Stimulated activated CD4-positive, alpha-beta T cell treated with anti-CD3 and anti-CD28 coated beads, Interleukin-1b, Interleukin-23, amount 100 ng/mL, for 24 hours (primary cell): ENCODE measurements around the gene IFIT5.
"Not testable (repeated sequence)": the region's sequence is repeated elsewhere in the genome, so short reads cannot be mapped to it uniquely, and the experiment has no call there.

Source experiments
- DNase-seq, 4 experiments: peaks; one replicate each; pipeline ENCODE4 v3.0.0-alpha.2; 2020; ENCODE audit warnings: low read depth in 4 of 4, low spot score in 1 of 4

Gene IFIT5, protein sequence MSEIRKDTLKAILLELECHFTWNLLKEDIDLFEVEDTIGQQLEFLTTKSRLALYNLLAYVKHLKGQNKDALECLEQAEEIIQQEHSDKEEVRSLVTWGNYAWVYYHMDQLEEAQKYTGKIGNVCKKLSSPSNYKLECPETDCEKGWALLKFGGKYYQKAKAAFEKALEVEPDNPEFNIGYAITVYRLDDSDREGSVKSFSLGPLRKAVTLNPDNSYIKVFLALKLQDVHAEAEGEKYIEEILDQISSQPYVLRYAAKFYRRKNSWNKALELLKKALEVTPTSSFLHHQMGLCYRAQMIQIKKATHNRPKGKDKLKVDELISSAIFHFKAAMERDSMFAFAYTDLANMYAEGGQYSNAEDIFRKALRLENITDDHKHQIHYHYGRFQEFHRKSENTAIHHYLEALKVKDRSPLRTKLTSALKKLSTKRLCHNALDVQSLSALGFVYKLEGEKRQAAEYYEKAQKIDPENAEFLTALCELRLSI

DNA sequence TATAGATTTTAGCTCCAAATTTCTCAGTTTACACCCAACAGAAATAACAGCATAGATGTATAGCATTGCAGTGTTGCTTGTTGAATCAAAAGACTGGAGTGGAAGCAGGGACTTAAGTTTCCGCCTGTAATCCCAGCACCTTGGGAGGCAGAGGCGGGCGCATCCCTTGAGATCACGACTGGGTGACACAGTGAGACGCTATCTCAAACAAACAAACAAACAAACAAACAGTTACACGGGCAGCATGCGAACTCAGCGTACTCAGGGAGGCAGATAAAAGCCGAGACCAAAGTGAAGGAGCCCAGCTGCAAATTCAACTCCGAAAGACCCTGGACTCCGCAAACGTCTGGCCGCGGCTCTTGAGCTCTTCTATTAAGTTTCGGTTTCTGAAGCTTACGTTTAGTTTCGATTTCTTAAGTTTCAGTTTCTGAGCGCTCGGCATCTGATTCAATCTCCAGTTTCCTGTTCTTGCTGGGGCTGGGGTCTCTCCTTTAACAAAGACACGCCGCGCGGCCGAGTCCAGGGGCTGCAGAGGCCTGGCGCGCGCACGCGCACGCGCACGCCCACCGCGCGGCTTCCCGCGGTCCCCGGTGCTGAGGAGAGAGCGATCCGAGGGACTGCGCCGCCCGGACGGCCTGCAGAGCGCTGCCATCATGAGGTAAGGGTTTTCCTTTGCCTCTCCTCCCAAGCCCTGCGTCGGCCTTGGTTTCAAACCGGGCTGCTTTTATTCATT lies at the start of gene IFIT5:
Gene IFIT5 (plus strand): TSS at position 423 of the 733 bp plus-strand sequence. CDS start 231 bp downstream, at position 654.
- peak; percentile 19 to 42 (median 28) for DNase-seq

DNA sequence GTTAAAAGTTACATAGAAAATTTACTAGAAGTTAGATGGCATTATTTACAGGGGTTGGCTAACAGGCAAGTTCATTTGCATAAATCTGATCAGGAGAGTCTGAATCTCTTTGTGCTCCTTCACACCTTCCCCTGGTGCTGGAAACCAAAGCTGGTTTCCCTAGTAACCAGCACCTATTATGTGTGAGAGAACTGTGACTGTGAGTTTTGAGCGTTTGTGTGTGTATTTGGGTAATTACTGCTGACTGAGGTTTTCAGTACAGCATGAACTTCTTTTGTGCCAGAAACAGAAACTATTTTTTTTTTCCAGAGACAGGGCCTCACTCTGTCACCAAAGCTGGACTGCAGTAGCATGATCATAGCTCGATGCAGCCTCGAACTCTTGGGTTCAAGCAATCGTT lies 46.8 kb upstream of the IFIT5 start:
- DNase-seq, result no peak

DNA sequence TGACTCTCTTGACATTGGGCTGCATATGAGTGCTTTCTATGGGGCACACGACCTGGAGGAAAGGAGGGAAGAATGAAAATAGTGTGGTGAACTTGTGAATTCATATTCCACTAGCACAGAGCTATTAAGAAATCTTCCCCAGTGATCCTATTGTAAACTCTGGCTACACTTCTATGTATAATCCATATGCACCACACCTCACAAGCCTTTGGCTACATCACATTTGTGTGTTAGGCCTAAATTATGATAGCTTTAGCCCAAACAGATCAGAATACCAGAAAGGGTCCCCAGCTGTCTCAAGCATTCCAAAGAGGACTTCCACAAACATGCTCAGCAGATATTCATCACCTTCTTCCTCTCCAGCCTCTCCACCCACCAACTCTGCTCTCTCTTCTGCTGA lies 46.2 kb upstream of the IFIT5 start:
- DNase-seq, result no peak

DNA sequence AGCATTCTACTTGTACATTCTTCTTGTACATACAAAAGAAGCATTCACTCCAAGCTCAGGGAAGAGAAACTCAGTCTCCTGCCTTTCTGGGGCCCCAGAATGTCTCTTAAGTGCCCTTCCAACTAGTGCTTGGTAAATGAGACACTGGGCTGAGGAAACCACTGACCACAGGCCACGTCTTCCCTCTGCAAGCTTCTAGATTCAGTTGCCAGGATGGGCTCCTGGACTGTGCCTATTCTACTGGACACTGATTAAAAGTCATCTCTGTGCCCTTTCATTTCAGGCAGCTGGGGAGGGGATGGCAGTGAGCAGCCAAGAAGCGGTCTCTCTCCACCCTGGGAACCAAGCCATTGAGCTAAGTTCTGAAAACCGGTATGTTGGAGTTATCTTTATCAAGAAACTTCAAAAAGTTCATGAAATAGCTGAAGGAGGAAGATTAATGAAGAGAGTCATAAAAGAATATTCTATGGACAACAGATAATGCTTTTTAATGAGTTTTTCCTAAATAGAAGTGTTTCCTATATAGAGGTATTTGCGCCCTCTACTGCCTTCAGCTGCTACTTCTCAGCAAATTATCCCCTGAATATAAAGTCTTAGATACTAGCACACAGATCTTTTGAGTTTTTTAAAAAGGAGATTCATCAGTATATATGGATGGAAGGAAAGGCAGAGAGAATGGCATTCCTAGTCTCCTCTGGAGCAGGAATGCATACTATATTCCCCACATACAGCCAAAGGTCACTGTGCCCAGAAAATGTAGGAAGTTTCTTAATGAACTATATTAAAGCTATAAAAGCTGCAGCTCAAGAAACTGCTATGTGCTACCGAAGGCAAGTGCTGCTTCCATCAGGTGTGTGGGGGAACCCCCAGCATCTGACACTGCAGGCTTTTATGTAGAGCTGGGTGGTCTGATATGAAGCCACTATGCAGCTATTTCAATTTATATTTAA lies 44.9 kb upstream of the IFIT5 start:
- DNase-seq, result no peak

DNA sequence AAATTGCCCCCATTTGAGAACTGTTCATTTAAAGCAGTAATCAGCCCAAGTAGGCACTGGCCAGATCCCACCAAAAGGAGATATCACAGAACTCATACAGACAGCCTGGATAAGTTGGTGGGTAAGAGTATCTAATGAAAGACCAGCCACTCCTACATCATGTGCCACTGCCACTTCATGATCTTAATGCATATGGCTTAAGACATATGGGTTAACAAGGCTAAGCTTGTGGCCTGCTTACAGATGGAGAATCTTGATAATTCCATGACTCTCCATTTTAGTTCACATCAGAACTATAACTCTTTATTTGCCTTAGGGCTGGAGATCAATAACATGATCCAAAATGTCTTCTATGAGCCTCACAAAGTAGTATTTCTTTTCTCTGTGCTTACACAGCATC lies 43.3 kb upstream of the IFIT5 start:
- DNase-seq, result no peak

DNA sequence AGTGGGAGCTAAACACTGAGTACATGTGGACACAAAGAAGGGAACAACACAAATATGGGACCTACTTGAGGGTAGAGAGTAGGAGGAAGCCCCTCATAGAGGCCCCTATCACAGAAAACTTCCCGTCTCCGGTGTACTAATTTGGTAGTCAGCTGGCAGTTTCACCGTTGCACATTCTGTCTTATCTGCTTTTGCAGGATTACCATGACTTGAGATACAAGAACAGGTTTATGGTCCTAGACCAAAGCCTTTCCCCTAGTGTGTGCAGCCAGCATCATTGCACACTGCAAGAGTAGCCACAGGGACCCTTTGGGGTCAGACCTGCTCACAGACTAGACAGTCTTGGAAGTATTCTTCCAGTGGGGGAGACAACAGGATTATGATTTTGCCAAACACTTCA lies 42.4 kb upstream of the IFIT5 start:
- no peak for DNase-seq

DNA sequence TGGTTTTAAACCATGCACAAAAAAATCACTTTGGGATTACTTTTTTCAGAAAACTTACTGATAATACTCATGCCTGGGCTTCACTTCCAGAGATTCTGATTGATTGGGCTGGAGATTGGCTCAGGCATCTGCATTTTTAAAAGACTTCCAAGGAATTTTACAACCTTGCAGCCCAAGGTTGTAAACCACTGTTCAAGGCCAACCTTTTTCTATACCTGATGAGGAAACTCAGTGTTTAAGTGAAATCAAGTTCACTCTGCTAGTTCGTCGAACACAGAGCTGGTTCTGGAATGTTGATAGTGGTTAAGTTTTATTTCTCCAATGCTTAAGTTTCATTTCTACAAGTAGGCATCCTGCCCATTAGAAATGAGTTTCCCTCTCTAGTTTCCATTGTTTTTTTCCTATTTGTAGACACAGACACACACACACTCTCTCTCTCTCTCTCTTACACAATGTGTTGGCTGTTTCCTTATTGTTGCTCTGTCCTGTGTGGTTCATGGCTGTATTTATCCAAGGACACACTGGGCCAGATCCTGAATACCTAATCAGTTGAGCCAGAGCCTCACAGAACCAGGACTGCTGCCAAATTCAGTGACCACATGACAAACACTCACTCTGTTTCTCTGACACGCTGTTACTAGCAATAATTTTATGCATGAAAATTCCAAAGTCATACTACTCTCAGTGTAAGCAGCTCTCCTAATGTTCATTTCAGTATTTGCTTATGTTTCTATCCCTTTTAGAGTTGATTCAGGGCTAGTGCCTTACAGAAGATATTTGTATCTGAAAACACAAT lies 40.3 kb upstream of the IFIT5 start:
- DNase-seq, result no peak

DNA sequence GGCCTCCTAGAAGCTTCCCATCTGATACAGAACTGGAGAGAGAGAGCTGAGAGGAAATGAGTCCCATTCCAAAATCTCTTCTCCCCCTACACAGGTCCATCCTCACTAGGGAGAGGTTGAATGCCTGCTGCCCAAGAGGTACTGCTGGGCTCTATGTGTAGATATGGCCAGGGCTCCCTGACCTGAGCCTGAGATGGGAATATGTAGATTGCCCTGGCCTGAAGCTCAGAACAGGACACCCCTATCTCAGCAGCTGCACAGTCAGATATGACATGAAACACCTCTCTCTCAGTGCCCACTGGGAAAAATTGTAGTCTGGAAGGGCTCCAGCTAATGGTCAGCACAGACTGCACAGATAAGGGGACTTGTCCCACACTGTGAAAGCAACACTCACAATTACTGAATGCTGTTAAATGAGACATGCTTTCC lies 39.6 kb upstream of the IFIT5 start:
- no peak for DNase-seq

DNA sequence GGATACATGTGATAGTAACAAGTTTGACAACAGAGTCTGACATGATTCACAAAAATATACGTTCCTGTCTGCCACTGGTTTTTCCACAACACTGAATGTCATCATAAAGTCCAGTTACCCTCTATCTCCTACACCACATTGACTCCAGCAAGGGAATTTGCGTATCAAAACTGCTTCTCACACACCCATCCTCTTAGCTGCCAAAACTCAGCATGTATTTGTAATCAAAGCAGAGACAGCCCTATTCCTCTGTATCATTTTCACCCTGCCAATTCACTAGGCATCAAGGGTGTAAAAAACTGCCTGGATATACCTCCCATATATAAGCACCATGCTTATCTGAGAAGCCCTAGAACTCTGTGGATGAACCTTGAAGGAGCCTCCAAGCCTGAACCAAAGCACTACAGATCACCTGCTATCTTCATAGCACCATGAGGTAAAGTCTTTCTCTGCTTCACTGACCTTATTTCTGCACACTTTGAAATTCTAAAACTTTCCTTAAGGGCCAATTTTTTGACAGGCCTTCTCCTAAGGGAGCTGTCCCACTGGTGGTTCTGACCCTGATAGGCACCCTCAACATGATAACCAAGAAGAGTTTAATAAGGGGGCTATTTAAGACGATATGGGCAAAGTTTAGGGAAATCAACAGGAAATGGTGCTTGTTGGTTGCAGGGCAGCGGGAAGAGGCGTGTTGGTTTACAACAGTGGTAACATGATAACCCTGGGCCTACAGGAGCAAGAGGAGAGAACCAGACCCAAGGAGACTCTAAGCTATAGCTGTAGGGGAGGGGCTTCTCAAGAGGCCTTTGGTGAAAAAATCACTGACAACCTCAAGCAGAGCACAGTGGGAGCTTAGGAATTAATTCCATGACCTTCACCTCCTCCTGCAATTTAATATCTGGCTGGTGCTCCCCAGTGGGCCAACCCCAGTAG lies 36.4 kb upstream of the IFIT5 start, which contains the start of gene IFIT1B:
Gene IFIT1B (plus strand): TSS at position 352 of the 933 bp plus-strand sequence. CDS start 80 bp downstream, at position 432.
- DNase-seq, result no peak

DNA sequence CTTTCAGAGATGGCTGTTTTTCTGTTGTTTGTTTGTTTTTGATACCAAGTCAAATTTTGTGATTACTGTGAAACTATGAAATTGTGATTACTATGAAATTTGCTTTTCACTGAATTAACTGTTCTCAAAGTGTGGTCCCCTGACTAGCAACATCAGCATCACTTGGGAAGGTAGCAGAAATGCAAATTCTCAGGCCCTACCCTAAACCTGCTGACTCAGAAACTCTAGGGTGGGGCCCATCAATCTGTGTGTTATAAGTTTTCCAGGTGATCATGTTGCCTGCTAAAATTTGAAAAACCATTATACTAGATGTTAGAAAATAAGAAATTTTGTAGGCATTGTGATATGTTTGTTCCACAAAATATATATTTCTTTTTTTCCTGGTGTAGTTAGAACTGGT lies 35.3 kb upstream of the IFIT5 start:
- no peak for DNase-seq

DNA sequence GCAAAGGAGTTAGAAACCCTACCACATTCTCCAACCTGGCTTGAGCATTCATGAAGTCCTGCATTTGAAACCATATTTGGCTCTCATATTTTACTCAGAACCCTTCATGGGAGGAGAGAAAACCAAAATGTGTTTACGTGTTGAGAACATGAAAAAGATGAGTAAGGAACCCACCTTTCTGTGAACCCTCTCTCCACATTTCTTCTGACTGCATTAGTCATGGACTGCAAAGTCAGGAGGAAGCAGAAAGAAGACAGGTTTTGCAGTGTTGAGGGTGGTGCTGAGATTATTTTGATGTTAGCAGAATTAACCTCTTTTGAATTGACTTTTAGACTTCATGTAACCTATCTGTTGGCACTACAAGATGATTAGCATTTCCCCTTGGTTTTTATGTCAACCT lies 31.6 kb upstream of the IFIT5 start:
- no peak for DNase-seq

DNA sequence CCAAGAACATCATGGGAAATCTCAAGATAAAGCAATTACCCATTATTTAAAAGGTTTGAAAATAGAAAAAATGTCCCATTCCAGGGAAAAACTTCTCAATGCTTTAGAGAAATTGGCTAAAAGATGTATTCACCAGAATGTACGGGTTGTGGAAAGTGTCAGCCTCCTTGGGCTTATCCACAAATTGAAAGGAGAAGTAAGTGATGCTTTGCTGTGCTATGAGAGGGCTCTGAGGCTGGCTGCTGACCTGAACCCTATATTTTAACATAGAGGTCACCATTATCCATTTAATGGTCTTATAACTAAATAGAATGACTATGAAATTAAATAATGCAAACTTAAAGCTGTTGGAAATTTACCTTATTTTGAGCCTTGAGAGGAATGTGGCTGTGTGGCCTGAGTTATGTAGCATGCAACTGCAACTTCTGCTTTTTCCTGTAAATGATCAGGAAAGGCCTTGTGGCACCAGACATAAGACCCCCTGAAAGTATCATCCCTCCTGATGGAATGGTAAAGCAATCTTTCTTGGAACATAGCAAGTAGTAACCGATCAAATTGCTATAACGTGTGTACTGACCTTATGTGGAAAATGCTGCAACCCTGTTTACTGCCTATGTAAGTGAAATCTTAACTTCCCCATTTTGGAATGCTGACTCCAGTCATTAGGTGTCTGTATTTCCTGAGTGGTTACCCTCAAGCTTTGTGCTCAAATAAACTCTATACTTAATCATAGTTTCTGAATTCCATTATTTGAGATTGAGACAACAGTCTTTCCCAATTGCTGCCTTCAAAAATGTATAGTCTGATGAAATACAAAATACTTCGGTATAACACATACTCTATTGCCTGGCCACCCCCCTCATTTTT lies 29.7 kb upstream of the IFIT5 start:
- DNase-seq, result no peak

DNA sequence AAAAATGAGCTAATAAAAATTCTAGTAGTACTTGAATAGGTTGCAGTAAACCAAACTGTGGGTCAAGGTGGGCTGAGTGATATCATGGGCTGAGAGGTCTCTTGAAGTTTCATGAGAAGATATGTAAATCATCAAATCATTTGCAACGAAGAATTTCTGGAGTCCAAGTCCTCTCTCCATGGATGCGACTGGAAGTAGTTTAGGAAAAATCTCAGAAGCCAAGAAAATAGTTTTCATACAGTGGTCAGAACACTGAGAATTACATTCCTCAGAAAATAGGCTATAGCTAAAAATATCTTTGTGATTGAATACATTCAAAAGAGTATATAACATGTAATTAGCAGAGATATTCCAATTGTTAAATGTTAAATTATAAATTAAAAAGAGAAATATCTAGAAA lies 25.6 kb upstream of the IFIT5 start:
- no peak for DNase-seq

DNA sequence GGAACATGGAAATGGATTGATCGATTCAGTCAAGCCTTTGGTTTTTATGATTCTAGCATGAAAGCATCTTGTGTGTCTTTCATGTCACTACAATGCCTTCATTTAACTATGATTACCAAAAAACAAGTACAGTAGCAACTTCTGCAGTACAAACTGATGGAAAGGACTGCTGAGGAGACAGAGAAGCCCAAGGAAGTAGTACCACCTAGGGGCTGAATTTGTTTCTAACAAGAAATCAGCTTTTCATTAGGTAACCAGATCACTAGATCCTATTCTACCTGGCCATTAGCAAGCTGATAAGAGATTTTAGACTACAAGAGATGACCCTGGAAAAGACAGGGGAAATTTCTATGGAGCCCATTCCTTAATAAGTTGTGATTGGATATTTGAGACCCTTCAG lies 25.1 kb upstream of the IFIT5 start:
- no peak for DNase-seq

DNA sequence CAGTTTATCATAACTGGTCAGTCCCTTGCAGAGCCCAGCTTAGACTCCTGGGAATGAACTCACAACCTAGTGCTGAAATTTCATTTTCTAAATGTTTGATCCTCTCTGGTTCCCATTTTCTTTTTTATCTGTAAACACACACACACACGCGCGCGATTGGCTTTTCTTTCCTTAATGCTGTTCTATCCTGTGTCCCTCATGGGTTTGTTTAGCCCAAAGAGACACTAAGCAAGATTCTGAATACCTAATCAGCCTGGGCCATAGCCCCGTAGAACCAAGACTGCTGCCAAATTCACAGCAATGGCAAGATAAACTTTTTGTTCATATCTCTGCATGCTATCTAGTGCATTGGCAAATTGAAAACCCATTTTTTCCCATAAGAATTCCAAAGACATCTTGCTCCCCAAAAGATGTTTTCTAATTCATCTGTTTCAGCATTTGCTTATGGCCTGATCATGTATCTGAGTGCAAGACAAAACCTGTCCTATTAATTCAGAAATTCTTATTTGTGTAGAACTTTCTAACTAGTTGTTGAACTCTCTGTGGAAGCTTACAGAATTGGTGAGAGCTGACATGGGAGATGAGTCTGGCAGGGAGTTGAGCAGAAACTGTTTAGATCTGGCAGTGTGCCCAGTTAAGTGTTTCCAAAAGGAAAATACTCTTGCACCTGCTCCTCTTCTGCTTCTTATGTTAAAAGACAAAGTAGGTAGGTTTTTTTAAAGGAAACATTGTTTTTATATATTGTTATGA lies 23.7 kb upstream of the IFIT5 start:
- no peak for DNase-seq

DNA sequence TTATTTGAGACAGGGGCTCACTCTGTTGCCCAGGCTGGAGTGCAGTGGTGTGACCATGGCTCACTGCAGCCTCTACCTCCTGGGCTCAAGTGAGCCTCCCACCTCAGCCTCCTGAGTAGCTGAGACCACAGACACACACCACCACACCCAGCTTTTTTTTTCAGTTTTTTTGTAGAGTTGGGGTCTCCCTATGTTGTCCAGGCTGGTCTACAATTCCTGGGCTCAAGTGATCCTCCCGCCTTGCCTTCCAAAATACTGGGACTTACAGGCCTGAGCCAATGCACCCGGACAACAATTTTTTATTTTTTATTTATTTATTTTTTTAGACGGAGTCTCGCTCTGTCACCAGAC lies 23.2 kb upstream of the IFIT5 start:
- not testable (repeated sequence) for DNase-seq

DNA sequence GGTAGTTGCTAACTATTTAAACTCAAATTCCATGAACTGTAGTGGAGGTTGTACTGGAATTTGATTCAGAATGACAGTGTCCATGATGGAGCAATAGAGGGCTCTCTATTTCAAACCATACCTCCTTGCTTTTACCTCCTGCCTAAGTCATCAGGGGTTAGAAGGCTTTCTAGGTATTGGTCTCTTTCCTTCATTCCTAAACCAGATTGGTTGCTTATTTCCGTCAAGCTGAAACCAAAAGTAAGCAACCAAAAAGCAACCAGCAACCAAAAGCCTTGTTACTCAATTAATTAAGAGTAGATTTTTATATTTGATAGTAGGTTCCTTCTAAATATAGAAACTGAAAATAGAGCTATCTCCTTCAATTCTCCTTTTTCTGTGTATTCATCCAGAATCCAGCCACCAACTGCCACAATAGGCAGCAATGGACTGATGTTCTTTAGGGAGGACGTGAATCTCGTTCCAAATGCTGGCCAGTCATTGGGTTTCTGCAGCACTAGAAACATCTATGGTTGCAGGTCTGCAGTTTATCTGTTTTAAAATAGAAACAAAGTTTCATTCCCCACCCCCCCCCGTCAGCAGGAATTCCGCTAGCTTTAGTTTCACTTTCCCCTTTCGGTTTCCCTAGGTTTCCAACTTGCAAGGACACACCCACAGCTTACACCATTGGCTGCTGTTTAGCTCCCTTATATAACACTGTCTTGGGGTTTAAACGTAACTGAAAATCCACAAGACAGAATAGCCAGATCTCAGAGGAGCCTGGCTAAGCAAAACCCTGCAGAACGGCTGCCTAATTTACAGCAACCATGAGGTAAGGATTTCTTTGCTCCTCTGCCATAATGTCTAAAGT lies 22.2 kb upstream of the IFIT5 start, which contains the start of gene IFIT1:
Gene IFIT1 (plus strand): TSS at position 717 of the 850 bp plus-strand sequence. CDS start 90 bp downstream, at position 807.
- no peak for DNase-seq
